MM.1S (cell line): ENCODE results near the gene SULT6B1.

Experiments
- CTCF ChIP-seq: fragments of 300-600 bp; sonication (generic); IDR thresholded peaks from 2 replicates; pipeline ENCODE4 v1.5.1; 2016; ENCODE audit warnings: antibody characterized with exemption, low read length, mixed read lengths
- EZH2 ChIP-seq: fragments of 300-600 bp; sonication (generic); optimal IDR thresholded peaks from 2 replicates; pipeline ENCODE3; 2017; ENCODE audit warnings: low read depth, mild to moderate bottlenecking, antibody characterized with exemption, low read length, mixed read lengths
- EZH2phosphoT487 ChIP-seq: fragments of 300-600 bp; sonication (generic); IDR thresholded peaks from 2 replicates; pipeline ENCODE4 v1.6.1; 2018; ENCODE audit warnings: antibody characterized with exemption, low read length

GRCh38 chr2:37223131-37223530 lies 34.7 kb upstream of the SULT6B1 start:
- TF ChIP-seq CTCF: no peak
- TF ChIP-seq EZH2: no peak
- no peak for TF ChIP-seq EZH2phosphoT487
